Measurements from ENCODE around the gene MYO1F.

DNA sequence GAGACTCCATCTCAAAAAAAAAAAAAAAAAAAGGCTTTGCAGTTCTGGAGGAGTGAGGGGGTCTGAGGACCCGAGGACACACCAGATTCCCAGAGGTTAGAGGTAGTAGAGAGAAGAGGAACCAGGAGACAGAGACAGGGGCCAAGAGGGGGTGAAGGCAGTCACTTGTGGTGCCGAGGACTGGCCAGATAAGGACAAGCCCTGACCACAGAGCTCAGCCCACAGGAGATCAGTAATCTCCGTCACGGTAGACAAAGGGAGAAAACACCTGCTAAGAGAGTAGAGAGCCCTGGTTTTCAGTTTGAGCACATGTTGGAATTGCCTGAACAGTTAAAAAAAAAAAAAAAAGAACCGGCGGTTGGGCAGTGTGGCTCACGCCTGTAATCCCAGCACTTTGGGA lies 73.1 kb downstream of the MYO1F start:
- no peak for TF ChIP-seq POLR2A (IDR thresholded peaks at IDR 0.05)
- TF ChIP-seq, protein P1, sequence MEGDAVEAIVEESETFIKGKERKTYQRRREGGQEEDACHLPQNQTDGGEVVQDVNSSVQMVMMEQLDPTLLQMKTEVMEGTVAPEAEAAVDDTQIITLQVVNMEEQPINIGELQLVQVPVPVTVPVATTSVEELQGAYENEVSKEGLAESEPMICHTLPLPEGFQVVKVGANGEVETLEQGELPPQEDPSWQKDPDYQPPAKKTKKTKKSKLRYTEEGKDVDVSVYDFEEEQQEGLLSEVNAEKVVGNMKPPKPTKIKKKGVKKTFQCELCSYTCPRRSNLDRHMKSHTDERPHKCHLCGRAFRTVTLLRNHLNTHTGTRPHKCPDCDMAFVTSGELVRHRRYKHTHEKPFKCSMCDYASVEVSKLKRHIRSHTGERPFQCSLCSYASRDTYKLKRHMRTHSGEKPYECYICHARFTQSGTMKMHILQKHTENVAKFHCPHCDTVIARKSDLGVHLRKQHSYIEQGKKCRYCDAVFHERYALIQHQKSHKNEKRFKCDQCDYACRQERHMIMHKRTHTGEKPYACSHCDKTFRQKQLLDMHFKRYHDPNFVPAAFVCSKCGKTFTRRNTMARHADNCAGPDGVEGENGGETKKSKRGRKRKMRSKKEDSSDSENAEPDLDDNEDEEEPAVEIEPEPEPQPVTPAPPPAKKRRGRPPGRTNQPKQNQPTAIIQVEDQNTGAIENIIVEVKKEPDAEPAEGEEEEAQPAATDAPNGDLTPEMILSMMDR (IDR thresholded peaks at IDR 0.05) = no peak

Data from tibial nerve (tissue), 3 donors.